Cardiac septum (tissue), 1 donor: Measurements from ENCODE around the gene ELMO3. TPM values are rescaled to one million over a fixed set of nuclear protein-coding genes. Genes with fewer than 3 reads are reported as not detected.

Experiments
- DNase-seq: peaks from one replicate; pipeline ENCODE4 v3.0.0-alpha.2; 2020; ENCODE audit warnings: low spot score
- intact Hi-C: fragments of 100-400 bp; cut with DNase I; formaldehyde crosslinking; loops from one replicate; pipeline ENCODE4 v1.14.0; 2022
- total RNA-seq: library from RNA; stranded (reverse); fragmentation: NEBNext Ultra II Directional; extraction: Animal tissue kit (Norgen Biotek cat#: 25700); gene quantifications from one replicate; pipeline ENCODE4 v1.2.1, GENCODE V29; 2021
- donor health status: DM: no; HTN: no; CAD: no.

ELMO3 gene
- total RNA-seq, 1 donor from 2014 or later = 0.92 TPM

GRCh38 chr16:67208154-67208896 is 9.4 kb downstream of the ELMO3 start:
- intact Hi-C loops = no loop called here
- DNase-seq = no peak

- DNase-seq = no peak
- intact Hi-C loops = no loop called here
Measured at GRCh38 chr16:67209565-67209964, 10.6 kb downstream of the ELMO3 start.

- intact Hi-C loops = no loop called here
- no peak for DNase-seq
Measured at GRCh38 chr16:67210069-67210937, 11.4 kb downstream of the ELMO3 start.

GRCh38 chr16:67211674-67212073 is 12.7 kb downstream of the ELMO3 start:
- intact Hi-C loops = no loop called here

DNA sequence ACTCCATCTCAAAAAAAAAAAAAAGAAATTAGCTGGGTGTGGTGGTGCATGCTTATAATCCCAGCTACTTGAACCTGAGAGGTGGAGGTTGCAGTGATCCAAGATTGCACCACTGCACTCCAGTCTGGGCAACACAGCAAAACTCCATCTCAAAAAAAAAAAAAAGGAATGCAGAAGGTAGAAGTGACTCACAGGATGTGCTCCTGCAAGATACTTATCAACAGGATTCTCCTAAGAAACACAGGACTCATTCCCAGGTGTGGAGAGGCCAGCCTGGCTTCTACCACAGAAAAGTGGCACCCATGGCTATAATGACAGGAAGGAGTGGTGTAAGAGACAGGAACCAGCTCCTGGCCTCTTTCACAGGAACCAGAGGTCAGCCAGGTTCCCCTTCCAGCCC is 13.8 kb downstream of the ELMO3 start:
- intact Hi-C loops = no loop called here

More at GRCh38 chr16:67211674-67212073, 12.7 kb downstream of the ELMO3 start:
- no peak for DNase-seq

GRCh38 chr16:67213197-67214019 is 14.5 kb downstream of the ELMO3 start:
- DNase-seq = no peak
- intact Hi-C loops = no loop called here

More for the DNA sequence above, 13.8 kb downstream of the ELMO3 start:
- DNase-seq = no peak

DNA sequence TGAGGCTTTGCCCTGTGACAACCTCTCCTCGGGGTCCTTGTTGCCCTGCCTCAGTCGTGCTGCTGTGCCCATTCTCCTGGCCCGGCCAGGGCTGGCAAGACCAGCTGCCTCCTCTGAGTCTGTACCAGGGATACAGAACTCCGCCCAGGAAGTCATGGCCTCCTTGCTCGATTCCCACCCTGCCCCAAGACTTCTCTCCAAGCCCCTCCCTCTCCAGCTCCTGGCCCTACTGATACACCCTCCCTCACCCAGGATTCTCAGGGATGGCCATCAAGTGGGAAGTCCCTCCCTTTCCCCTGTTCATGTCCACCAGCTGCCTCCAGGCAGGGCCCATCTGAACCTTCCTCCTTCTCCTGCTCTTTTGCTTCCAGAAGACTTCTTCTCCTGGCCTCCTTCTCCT is 16.8 kb downstream of the ELMO3 start:
- intact Hi-C loops = no loop called here
- no peak for DNase-seq

DNA sequence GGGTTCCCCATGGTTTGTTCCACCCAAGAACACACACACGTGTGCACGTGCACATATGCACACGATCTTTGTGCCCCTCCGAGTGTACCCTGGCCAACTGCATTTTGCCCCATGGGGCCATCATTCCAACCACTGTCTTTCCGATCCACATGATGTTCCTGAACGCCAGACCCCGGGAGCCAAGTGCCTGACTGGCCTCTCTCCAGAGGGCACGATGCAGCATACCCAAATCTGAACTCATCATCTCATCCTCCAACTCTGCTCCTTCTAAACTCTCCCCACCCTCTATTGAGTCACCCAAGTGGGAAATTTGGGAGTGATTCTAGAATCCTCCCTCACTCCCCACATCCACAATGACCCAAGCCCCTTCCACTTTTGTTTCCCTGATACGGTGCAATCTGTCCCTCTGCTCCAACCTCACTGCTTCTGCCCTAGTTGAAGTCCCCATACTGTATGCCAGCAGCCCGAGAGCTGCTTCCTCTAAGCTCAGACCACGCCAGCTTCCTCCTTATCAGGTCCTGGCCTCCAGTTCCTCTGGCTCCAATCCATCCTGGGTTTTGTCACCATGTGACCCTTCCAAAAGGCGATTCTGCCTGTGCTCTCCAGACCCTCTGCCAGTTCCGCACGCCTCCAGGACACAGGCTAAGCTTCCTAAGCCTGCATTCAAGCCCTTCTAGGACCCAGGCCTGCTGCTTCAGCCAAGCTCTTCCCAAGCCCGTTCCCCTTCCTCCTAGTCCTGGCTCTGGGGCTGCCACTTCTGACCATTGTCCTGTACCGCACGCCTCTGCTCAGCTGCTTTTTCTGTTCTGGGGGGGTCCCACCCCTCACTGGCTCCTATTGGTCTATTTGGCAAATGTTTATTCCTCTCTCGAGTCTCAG is 17.9 kb downstream of the ELMO3 start:
- intact Hi-C loops = no loop called here
- peak; percentile 82 for DNase-seq

DNA sequence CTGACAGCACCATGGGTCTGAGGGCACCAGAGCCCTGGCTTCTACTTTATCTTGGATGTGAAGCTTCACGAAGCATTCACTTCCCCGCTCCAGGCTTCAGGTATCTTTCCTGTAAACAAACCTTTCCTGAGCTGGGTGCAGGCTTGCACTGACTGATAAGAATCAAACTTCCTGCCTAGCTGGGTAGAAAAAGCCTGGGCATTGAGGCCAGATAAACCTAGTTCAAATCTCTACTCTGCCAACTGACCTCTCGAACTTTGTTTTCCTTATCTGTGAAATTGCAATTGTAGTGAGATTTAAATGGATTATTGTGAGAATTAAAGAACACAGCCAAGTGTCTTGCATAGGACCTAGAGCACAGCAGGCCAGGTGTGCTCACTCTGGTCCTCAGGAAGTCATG is 25.1 kb downstream of the ELMO3 start:
- intact Hi-C loops = no loop called here
- no peak for DNase-seq

- DNase-seq = no peak
- intact Hi-C loops = loop anchor here (1.0 kb wide), 2 partner anchors 21 to 34 kb away; partner anchors contain the start of genes E2F4 and FHOD1
Measured at GRCh38 chr16:67226295-67226803, 27.4 kb downstream of the ELMO3 start.

DNA sequence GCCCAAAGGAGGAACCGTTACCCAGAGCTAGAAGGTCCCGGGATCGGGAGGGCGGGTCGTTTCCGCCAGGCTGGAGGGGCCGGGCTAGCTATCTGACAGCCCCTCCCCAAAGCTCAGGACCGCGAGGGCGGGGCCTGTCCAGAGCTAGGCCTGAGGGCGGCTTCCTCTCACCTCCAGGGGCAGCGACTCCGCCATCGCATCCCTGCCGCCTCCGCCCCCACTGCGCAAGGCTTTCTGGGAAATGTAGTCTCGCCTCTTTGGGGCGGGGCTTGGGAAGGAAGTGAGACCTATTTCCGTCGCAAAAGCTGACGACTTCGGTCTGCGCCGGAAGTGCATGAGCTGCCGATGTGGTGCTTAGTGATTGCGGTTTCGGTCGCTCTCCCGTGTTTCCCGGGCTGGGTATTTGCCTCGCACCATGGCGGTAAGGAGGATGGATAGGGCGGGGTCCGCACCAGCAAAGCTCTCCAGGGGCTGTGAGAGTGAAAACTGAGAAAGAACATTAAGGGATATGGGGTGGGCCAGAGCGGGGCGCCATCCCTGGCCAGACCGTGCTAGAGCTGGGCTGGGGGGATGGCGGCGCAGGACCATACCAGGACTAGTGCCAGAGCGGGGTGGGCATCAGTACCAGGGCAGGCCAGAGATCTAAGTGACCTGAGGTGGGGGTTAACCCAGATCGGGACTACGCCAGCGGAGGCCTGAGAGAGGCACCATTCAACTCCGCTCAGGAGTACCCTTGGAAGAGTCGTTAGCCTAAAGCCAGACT is 28.1 kb downstream of the ELMO3 start, which contains the start of gene TMEM208:
TSS of gene TMEM208 (plus strand) at position 327 of the 763 bp plus-strand sequence. CDS start at position 416, 89 bp downstream.
- intact Hi-C loops = loop anchor here (1.0 kb wide), 2 partner anchors 20 to 35 kb away; partner anchors contain the start of genes E2F4 and FHOD1

GRCh38 chr16:67227567-67227921 is 28.6 kb downstream of the ELMO3 start:
- no peak for DNase-seq
- intact Hi-C loops = no loop called here

More for the DNA sequence above, 28.1 kb downstream of the ELMO3 start, which contains the start of gene TMEM208:
- peak; percentile 99 for DNase-seq

GRCh38 chr16:67228034-67228785 is 29.3 kb downstream of the ELMO3 start:
- intact Hi-C loops = no loop called here
- DNase-seq = no peak

GRCh38 chr16:67228905-67229304 is 30.0 kb downstream of the ELMO3 start:
- DNase-seq = no peak
- intact Hi-C loops = no loop called here

DNA sequence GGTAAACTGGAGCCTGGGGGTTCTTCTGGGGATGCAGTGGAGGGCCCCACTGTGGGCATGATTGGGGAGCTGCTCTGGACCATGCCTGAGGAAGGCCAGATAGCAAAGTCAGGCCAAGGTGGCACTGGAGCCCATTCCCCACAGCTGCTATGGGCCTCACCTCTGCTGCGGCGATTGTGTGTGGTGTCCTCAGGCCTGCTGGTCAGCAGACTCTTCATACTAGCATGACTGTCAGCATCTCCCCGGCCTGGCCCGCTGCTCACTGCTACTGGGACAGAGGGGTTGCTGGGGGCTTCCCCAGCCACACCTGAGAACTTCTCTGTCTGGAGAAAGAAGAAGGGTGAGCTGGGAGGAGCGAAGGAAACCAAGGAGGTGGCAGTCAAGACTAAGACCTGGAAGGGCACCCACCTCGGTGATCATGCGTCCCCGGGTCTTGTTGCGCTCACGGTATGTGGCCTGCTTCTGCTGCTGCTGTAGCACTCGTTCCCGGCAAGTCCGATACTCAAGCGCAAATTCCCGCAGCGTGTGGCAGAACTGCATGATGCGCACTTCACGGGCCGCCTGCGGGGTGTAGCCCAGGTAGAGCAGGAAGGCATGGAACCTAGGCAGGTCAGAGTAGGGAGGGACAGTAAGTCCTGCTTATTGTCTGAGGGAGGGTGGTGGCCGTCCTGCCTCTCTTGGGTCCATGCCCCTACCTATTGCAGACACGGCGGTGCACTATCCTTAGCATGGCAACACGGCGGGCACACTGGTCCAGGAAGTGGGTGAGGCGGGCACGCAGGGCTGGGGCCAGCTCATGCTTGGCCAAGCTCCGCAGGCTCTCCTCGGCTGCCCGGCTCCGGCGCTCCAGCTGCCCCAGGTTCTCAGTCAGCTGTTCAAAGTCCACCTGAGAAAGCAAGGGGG is 31.2 kb downstream of the ELMO3 start:
- no peak for DNase-seq
- intact Hi-C loops = no loop called here
